Esophagus squamous epithelium (tissue), 4 donors: ENCODE results near the gene L3MBTL2.

ENCODE experiments used
- POLR2A ChIP-seq, 4 donors: fragments of 450-650 bp; IDR thresholded peaks; one replicate each; pipeline ENCODE4 v1.6.1; 2017; ENCODE audit warnings: antibody characterized with exemption in 4 of 4, mild to moderate bottlenecking in 4 of 4, moderate library complexity in 3 of 4
- TF ChIP-seq, protein P1 (sequence below), 6 experiments: fragments of 450-650 bp in 4 of 6; fragments of 200-600 bp in 2 of 6; sonication (generic) in 2 of 6; IDR thresholded peaks; one replicate each; pipeline ENCODE4 v1.5.1; 2016 to 2019; ENCODE audit warnings: antibody characterized with exemption in 6 of 6, mild to moderate bottlenecking in 4 of 6, moderate library complexity in 4 of 6

GRCh38 chr22:41248758-41249157, 43.6 kb downstream of the L3MBTL2 start:
- TF ChIP-seq, protein P1, sequence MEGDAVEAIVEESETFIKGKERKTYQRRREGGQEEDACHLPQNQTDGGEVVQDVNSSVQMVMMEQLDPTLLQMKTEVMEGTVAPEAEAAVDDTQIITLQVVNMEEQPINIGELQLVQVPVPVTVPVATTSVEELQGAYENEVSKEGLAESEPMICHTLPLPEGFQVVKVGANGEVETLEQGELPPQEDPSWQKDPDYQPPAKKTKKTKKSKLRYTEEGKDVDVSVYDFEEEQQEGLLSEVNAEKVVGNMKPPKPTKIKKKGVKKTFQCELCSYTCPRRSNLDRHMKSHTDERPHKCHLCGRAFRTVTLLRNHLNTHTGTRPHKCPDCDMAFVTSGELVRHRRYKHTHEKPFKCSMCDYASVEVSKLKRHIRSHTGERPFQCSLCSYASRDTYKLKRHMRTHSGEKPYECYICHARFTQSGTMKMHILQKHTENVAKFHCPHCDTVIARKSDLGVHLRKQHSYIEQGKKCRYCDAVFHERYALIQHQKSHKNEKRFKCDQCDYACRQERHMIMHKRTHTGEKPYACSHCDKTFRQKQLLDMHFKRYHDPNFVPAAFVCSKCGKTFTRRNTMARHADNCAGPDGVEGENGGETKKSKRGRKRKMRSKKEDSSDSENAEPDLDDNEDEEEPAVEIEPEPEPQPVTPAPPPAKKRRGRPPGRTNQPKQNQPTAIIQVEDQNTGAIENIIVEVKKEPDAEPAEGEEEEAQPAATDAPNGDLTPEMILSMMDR (IDR thresholded peaks at IDR 0.05): no peak
- TF ChIP-seq POLR2A (IDR thresholded peaks at IDR 0.05): no peak
